ENCODE results near the gene CD7. TPM values are rescaled to one million over a fixed set of nuclear protein-coding genes. Genes with fewer than 3 reads are reported as not detected.

CD7 gene
- polyA plus RNA-seq, 1 of the 3 experiments (the other 2 are of a cell fraction) = 0.07 TPM

- TF ChIP-seq TAF1 (IDR thresholded peaks at IDR 0.05; ENCODE audit: borderline replicate concordance, low read depth, low read length) = no peak
- TF ChIP-seq TEAD4 (IDR thresholded peaks at IDR 0.05; ENCODE audit: borderline replicate concordance, insufficient read depth) = no peak
- TF ChIP-seq IRF3 (IDR thresholded peaks at IDR 0.05; ENCODE audit: low read depth, low read length) = no peak
- TF ChIP-seq RXRA (IDR thresholded peaks at IDR 0.05; ENCODE audit: borderline replicate concordance, low read depth) = no peak
- TF ChIP-seq CHD2 (IDR thresholded peaks at IDR 0.05; ENCODE audit: low read length, partially characterized antibody) = no peak
- TF ChIP-seq EZH2phosphoT487 (IDR thresholded peaks at IDR 0.05; ENCODE audit: borderline replicate concordance, low read depth) = no peak
- no peak for TF ChIP-seq TCF12 (IDR thresholded peaks at IDR 0.05)
- TF ChIP-seq GABPA (IDR thresholded peaks at IDR 0.05; ENCODE audit: low read depth) = no peak
These were observed 48.3 kb upstream of the CD7 start (continued) for GRCh38 chr17:82365606-82366295.

GRCh38 chr17:82361885-82362633 is 44.7 kb upstream of the CD7 start:
- H3K4me1 ChIP-seq (ENCODE audit: control insufficient read depth in 1 of 2, insufficient read depth in 2 of 2, low read depth in 1 of 2, low read length in 1 of 2) = peaks cover 0 to 8% of the 10 kb centered on the region in 2 experiments; a peak in 1 of 4 replicates
- ChIA-PET POLR2A (no interaction called here), CTCF (interaction anchor here (0.5 to 3.2 kb wide), 11 partner anchors 9 to 1373 kb away, joined by 3 to 20 read pairs (median 4); partner anchors contain the start of gene UTS2R)
- no peaks in the 10 kb centered on the region for H3K9me3 ChIP-seq
- DNase-seq = no peak
- WGBS (ENCODE audit: low lambda C conversion rate) = 92% methylated on average over 6 of the region's 6 CpGs
- peaks cover 7% of the 10 kb centered on the region for H3K27me3 ChIP-seq (ENCODE audit: insufficient read depth)
- H3K9me2 ChIP-seq = no peaks in the 10 kb centered on the region
- peaks cover 11% of the 10 kb centered on the region for H3F3A ChIP-seq (replicated peaks; ENCODE audit: insufficient read depth)
- H3K79me2 ChIP-seq (ENCODE audit: insufficient read depth) = no peaks in the 10 kb centered on the region
- H3K4me2 ChIP-seq = no peak overlapping the region
- no peak overlapping the region for H3K9ac ChIP-seq
- H4K20me1 ChIP-seq (ENCODE audit: insufficient read depth) = no peaks in the 10 kb centered on the region
- H2AFZ ChIP-seq (ENCODE audit: low read depth) = no peak overlapping the region
- no peaks in the 10 kb centered on the region for H3K36me3 ChIP-seq (replicated peaks in 1 of 2; ENCODE audit: control insufficient read depth in 1 of 2, insufficient read depth in 2 of 2, low read length in 1 of 2)
- H3K4me3 ChIP-seq (ENCODE audit: low read depth in 2 of 2, low read length in 1 of 2) = no peak overlapping the region
- no peak overlapping the region for H3K27ac ChIP-seq (ENCODE audit: low read depth in 2 of 2, low read length in 1 of 2)
- TF ChIP-seq SIN3A (IDR thresholded peaks at IDR 0.05; ENCODE audit: borderline replicate concordance, low read depth, low read length) = no peak
- no peak for TF ChIP-seq JUND (IDR thresholded peaks at IDR 0.05)
- TF ChIP-seq MEF2A (IDR thresholded peaks at IDR 0.05; ENCODE audit: borderline replicate concordance, low read depth) = no peak
- no peak for TF ChIP-seq IRF3 (IDR thresholded peaks at IDR 0.05; ENCODE audit: low read depth, low read length)
- TF ChIP-seq NFIC (IDR thresholded peaks at IDR 0.05; ENCODE audit: borderline replicate concordance) = no peak
- TF ChIP-seq POLR2AphosphoS5 (IDR thresholded peaks at IDR 0.05; ENCODE audit: low read depth, low read length) = no peak
- TF ChIP-seq ELF1 (IDR thresholded peaks at IDR 0.05) = no peak
- no peak for TF ChIP-seq MAX (IDR thresholded peaks at IDR 0.05; ENCODE audit: low read depth)
- TF ChIP-seq USF1 (IDR thresholded peaks at IDR 0.05; ENCODE audit: borderline replicate concordance, low read depth) = no peak
- no peak for TF ChIP-seq RXRA (IDR thresholded peaks at IDR 0.05; ENCODE audit: borderline replicate concordance, low read depth)
- TF ChIP-seq TEAD4 (IDR thresholded peaks at IDR 0.05; ENCODE audit: borderline replicate concordance, insufficient read depth) = no peak
- no peak for TF ChIP-seq GATA2 (CRISPR knock-in tag; IDR thresholded peaks at IDR 0.05)
- no peak for TF ChIP-seq RAD21 (IDR thresholded peaks at IDR 0.05; ENCODE audit: low read length)
- TF ChIP-seq USF2 (IDR thresholded peaks at IDR 0.05; ENCODE audit: borderline replicate concordance, low read depth, low read length) = no peak
- TF ChIP-seq YY1 (IDR thresholded peaks at IDR 0.05; ENCODE audit: low read depth) = no peak
- no peak for TF ChIP-seq PBX3 (IDR thresholded peaks at IDR 0.05)
- TF ChIP-seq EP300 (IDR thresholded peaks at IDR 0.05; ENCODE audit: borderline replicate concordance in 1 of 2, low read depth in 1 of 2, low read length in 1 of 2) = no peak

Data from SK-N-SH (cell line).